HepG2 (cell line): ENCODE results near the gene LDLRAD3. TPM values are rescaled to one million over a fixed set of nuclear protein-coding genes. Genes with fewer than 3 reads are reported as not detected.

Experiments
- ATAC-seq: fragments of 200-7000 bp; cut with Tn5 transposase; 3 replicates; pipeline ENCODE4 v1.9.1; 2020; ENCODE audit warnings: mild to moderate bottlenecking, moderate library complexity
- BruUV-seq: library from RNA; stranded (reverse); fragments of 400-500 nt; replicated peaks from 2 replicates; lab custom pipeline; 2021; lab: Mats Ljungman, UMichigan
- CTCF ChIA-PET: fragments of 300-600 bp; formaldehyde crosslinking; extraction: SDS; loops from one replicate; lab custom pipeline; 2021; ENCODE audit warnings: low total read pairs, inconsistent platforms, low intra/inter-chr PET ratio; lab: Yijun Ruan, JAX
- POLR2A ChIA-PET: fragments of 350-600 bp; sonication (Branson Sonifier 250); formaldehyde crosslinking; loops from one replicate; lab custom pipeline; 2020; ENCODE audit warnings: antibody characterized with exemption, inconsistent platforms; lab: Yijun Ruan, JAX
- DNase-seq: peaks from one replicate; pipeline ENCODE4 v3.0.0-alpha.2; 2015; ENCODE audit warnings: low spot score
- FAIRE-seq: peaks from 3 replicates; lab custom pipeline; 2011; peaks lifted over from hg19 to GRCh38; lab: Jason Lieb, UNC
- H2AFZ ChIP-seq: one replicate; pipeline ENCODE4 v1.6.1; 2011; ENCODE audit warnings: low read length, inconsistent platforms
- H3K27ac ChIP-seq: fragments of 300-600 bp; 3 replicates; pipeline ENCODE4 v1.8.0; 2011; ENCODE audit warnings: mixed run types, mild to moderate bottlenecking, mixed read lengths, low read length, inconsistent platforms; ENCODE audit not compliant: insufficient read depth; ENCODE audit errors: extremely low read length
- H3K27me3 ChIP-seq, 2 experiments: fragments of 200-600 bp in 1 of 2; 2 replicates in 1 of 2; 3 replicates in 1 of 2; pipeline versions ENCODE4 v1.6.0 to v1.8.0; 2011; ENCODE audit warnings: low read length in 2 of 2, mild to moderate bottlenecking in 2 of 2, moderate library complexity in 2 of 2, inconsistent platforms in 1 of 2; ENCODE audit not compliant: insufficient read depth in 2 of 2, control insufficient read depth in 1 of 2
- H3K36me3 ChIP-seq, 2 experiments: fragments of 200-600 bp in 1 of 2; replicated peaks in 1 of 2; 2 replicates in 1 of 2; 3 replicates in 1 of 2; pipeline versions ENCODE4 v1.5.1 to v1.8.0; 2011; ENCODE audit warnings: low read length in 2 of 2, inconsistent platforms in 1 of 2; ENCODE audit not compliant: insufficient read depth in 2 of 2, control insufficient read depth in 1 of 2
- H3K4me1 ChIP-seq: 2 replicates; pipeline ENCODE4 v1.5.1; 2012; ENCODE audit warnings: low read length, inconsistent platforms; ENCODE audit not compliant: insufficient read depth
- H3K4me2 ChIP-seq: 2 replicates; pipeline ENCODE4 v1.6.0; 2011; ENCODE audit warnings: low read depth, low read length, inconsistent platforms
- H3K4me3 ChIP-seq, 3 experiments: fragments of 200-600 bp in 1 of 3; sonication (generic), shearing (Covaris generic) in 1 of 3; replicated peaks in 1 of 3; 2 replicates each; pipeline ENCODE4 v1.5.1; 2011 to 2016; ENCODE audit warnings: low read length in 3 of 3, inconsistent platforms in 2 of 3, low read depth in 2 of 3, mild to moderate bottlenecking in 2 of 3, control low read depth in 1 of 3, mixed read lengths in 1 of 3; ENCODE audit not compliant: insufficient read depth in 1 of 3
- H3K79me2 ChIP-seq: one replicate; pipeline ENCODE4 v1.6.1; 2011; ENCODE audit warnings: low read length, inconsistent platforms; ENCODE audit not compliant: insufficient read depth
- H3K9ac ChIP-seq: 2 replicates; pipeline ENCODE4 v1.6.0; 2011; ENCODE audit warnings: mild to moderate bottlenecking, low read depth, low read length, inconsistent platforms; ENCODE audit not compliant: insufficient read depth
- H3K9me3 ChIP-seq: 2 replicates; pipeline ENCODE4 v1.5.1; 2012; ENCODE audit warnings: mild to moderate bottlenecking, low read length
- H4K20me1 ChIP-seq: 2 replicates; pipeline ENCODE4 v1.6.0; 2011; ENCODE audit warnings: inconsistent platforms, mild to moderate bottlenecking, low read length, moderate library complexity; ENCODE audit not compliant: insufficient read depth
- CCDC6 ChIP-seq: sonication (generic); formaldehyde crosslinking; IDR thresholded peaks from 2 replicates; pipeline ENCODE4 v1.8.1; 2022; ENCODE audit warnings: mild to moderate bottlenecking, missing genetic modification reagents, moderate library complexity
- CEBPB ChIP-seq: IDR thresholded peaks from 2 replicates; pipeline ENCODE4 v1.6.1; 2011; ENCODE audit warnings: low read depth, low read length, improper control_type of control experiment, borderline replicate concordance
- FOXK1 ChIP-seq: sonication (generic); formaldehyde crosslinking; IDR thresholded peaks from 2 replicates; pipeline ENCODE4 v1.4.0; 2020; ENCODE audit warnings: low read depth, missing genetic modification reagents, borderline replicate concordance
- HNF4A ChIP-seq: sonication (generic); formaldehyde crosslinking; IDR thresholded peaks from 2 replicates; pipeline ENCODE4 v1.4.0; 2020; ENCODE audit warnings: missing genetic modification reagents
- JUND ChIP-seq: sonication (generic); formaldehyde crosslinking; IDR thresholded peaks from 2 replicates; pipeline ENCODE4 v1.8.0; 2022; ENCODE audit warnings: mild to moderate bottlenecking, missing genetic modification reagents
- KLF16 ChIP-seq, 2 experiments: sonication (generic) in 1 of 2; formaldehyde crosslinking in 1 of 2; IDR thresholded peaks; 2 replicates each; pipeline versions ENCODE4 v1.6.1 to v1.8.0; 2016 to 2023; ENCODE audit warnings: missing genetic modification reagents in 2 of 2, missing compliant biosample characterization in 1 of 2
- LCORL ChIP-seq, 2 experiments: fragments of 450-650 bp in 1 of 2; sonication (generic) in 1 of 2; formaldehyde crosslinking in 1 of 2; IDR thresholded peaks; 2 replicates each; pipeline versions ENCODE4 v1.5.0 to v1.6.1; 2017 to 2020; ENCODE audit warnings: antibody characterized with exemption in 1 of 2, missing genetic modification reagents in 1 of 2
- MYC ChIP-seq: sonication (generic); formaldehyde crosslinking; IDR thresholded peaks from 2 replicates; pipeline ENCODE4 v1.9.0; 2021; ENCODE audit warnings: missing genetic modification reagents, borderline replicate concordance
- NFYC ChIP-seq: IDR thresholded peaks from 2 replicates; pipeline ENCODE4 v1.6.1; 2016; ENCODE audit warnings: missing genetic modification reagents, missing compliant biosample characterization
- REPIN1 ChIP-seq: sonication (generic); formaldehyde crosslinking; IDR thresholded peaks from 2 replicates; pipeline ENCODE4 v1.8.0; 2022; ENCODE audit warnings: missing genetic modification reagents, low read depth, mild to moderate bottlenecking, borderline replicate concordance
- RXRB ChIP-seq: IDR thresholded peaks from 2 replicates; pipeline ENCODE4 v1.6.1; 2016; ENCODE audit warnings: borderline replicate concordance, missing genetic modification reagents, missing compliant biosample characterization
- SAP130 ChIP-seq: IDR thresholded peaks from 2 replicates; pipeline ENCODE4 v1.6.1; 2016; ENCODE audit warnings: low read depth
- SKI ChIP-seq: fragments of 450-650 bp; IDR thresholded peaks from one replicate; pipeline ENCODE4 v1.6.1; 2018; ENCODE audit warnings: mild to moderate bottlenecking; ENCODE audit not compliant: partially characterized antibody
- SMAD3 ChIP-seq: sonication (generic); formaldehyde crosslinking; IDR thresholded peaks from 2 replicates; pipeline ENCODE4 v1.4.0; 2020; ENCODE audit warnings: missing genetic modification reagents
- SMARCE1 ChIP-seq: fragments of 450-650 bp; IDR thresholded peaks from 2 replicates; pipeline ENCODE4 v1.6.1; 2017; ENCODE audit warnings: borderline replicate concordance
- SOX13 ChIP-seq, 3 experiments: fragments of 450-650 bp in 1 of 3; sonication (generic) in 1 of 3; formaldehyde crosslinking in 1 of 3; IDR thresholded peaks in 2 of 3; conservative IDR thresholded peaks in 1 of 3; 2 replicates each; pipeline versions ENCODE4 v1.5.0 to v1.6.1; 2016 to 2020; ENCODE audit warnings: antibody characterized with exemption in 1 of 3, mild to moderate bottlenecking in 1 of 3, missing compliant biosample characterization in 1 of 3, missing genetic modification reagents in 1 of 3, moderate library complexity in 1 of 3
- THAP11 ChIP-seq: IDR thresholded peaks from 2 replicates; pipeline ENCODE4 v1.6.1; 2016; ENCODE audit warnings: missing biosample characterization, missing genetic modification reagents
- TSC22D2 ChIP-seq: sonication (generic); formaldehyde crosslinking; IDR thresholded peaks from 2 replicates; pipeline ENCODE4 v1.5.1; 2020; ENCODE audit warnings: missing genetic modification reagents, mild to moderate bottlenecking, borderline replicate concordance
- ZBTB43 ChIP-seq: sonication (generic); formaldehyde crosslinking; conservative IDR thresholded peaks from 2 replicates; pipeline ENCODE4 v1.4.0; 2020; ENCODE audit warnings: missing genetic modification reagents
- ZNF281 ChIP-seq: sonication (generic); formaldehyde crosslinking; IDR thresholded peaks from 2 replicates; pipeline ENCODE4 v1.4.0; 2020; ENCODE audit warnings: missing genetic modification reagents, borderline replicate concordance
- WGBS: methylation state at CpG from one replicate; pipeline ENCODE4 v1.1.6; 2017; ENCODE audit warnings: low lambda C conversion rate; 5-methylcytosine and 5-hydroxymethylcytosine counted together
- in situ Hi-C: cut with HindIII; loops from 2 replicates; pipeline ENCODE4 v1.10.0; 2017; ENCODE audit warnings: low pct_unique_long_range_greater_than_20kb; ENCODE audit not compliant: extremely low pct_ligation_motif_present
- intact Hi-C: fragments of 100-400 bp; cut with micrococcal nuclease; formaldehyde crosslinking; loops from one replicate; pipeline ENCODE4 v1.10.0; 2022; ENCODE audit not compliant: unreplicated experiment
- polyA plus RNA-seq, 8 experiments: library from polyadenylated mRNA; depleted of rRNA in 3 of 8; stranded (reverse) in 7 of 8; unstranded in 1 of 8; fragments of >200 nt; fragmentation: Illumina TruSeq in 4 of 8; extraction: Trizol in 4 of 8; gene quantifications; 2 replicates each; pipeline versions ENCODE4 v1.2.1 to v1.2.3, GENCODE V29; 2011 to 2016; ENCODE audit warnings: low read depth in 4 of 8, missing spikeins in 1 of 8, mixed read lengths in 1 of 8; ENCODE audit not compliant: insufficient read depth in 1 of 8
- total RNA-seq, 5 experiments: library from RNA; depleted of rRNA; stranded (reverse); fragments of >200 nt; fragmentation: Illumina TruSeq; extraction: Trizol; gene quantifications; 2 replicates each; pipeline ENCODE4 v1.2.3, GENCODE V29; 2016; ENCODE audit warnings: low read depth in 1 of 5

Gene LDLRAD3
- total and polyA plus RNA-seq, 2 of the 13 experiments (the other 11 are each of a cell fraction or from before 2014, with no cell fraction given): 0.50 to 0.60 TPM

- Histone ChIP-seq H3K36me3 (no peaks in the 10 kb centered on the region), H3K79me2 (no peaks in the 10 kb centered on the region), H3K4me2 (0 out of 2 replicates have a peak overlapping the region, but pooled peaks have one; percentile 14), H2AFZ (no peak overlapping the region), H4K20me1 (no peaks in the 10 kb centered on the region), H3K27me3 (peaks cover 0 to 9% of the 10 kb centered on the region in 2 experiments; a peak in 1 of 5 replicates), H3K4me3 (no peak overlapping the region), H3K9me3 (no peaks in the 10 kb centered on the region), H3K9ac (no peak overlapping the region), H3K27ac (no peak overlapping the region), H3K4me1 (no peaks in the 10 kb centered on the region)
- ChIA-PET POLR2A (no interaction called here), CTCF (no interaction called here)
- FAIRE-seq (peak; percentile 56), DNase-seq (peak; percentile 41), ATAC-seq (peak; percentile 94)
- in situ Hi-C loops: no loop called here
- no TSS peak for BruUV-seq
- 9% methylated on average over 9 of the region's 10 CpGs for WGBS
- intact Hi-C loops: no loop called here
- no peak for TF ChIP-seq SKI
- TF ChIP-seq SMAD3 (CRISPR knock-in tag): peak; percentile 72; the same call in 1 of the 2 replicates
- TF ChIP-seq LCORL (IDR thresholded peaks at IDR 0.05): no peak
- no peak for TF ChIP-seq LCORL (CRISPR knock-in tag; IDR thresholded peaks at IDR 0.05)
- TF ChIP-seq REPIN1: 0 out of 2 replicates have a peak, but pooled peaks have one; percentile 37
- TF ChIP-seq KLF16 (CRISPR knock-in tag; IDR thresholded peaks at IDR 0.05): peak in 1 of 2 experiments; percentile 76; a peak in 1 of 4 replicates
- 0 out of 2 replicates have a peak, but pooled peaks have one; percentile 29 for TF ChIP-seq CCDC6 (CRISPR knock-in tag)
- TF ChIP-seq ZNF281 (CRISPR knock-in tag): no peak
- TF ChIP-seq JUND (CRISPR knock-in tag): peak; percentile 28; the same call in 1 of the 2 replicates
- TF ChIP-seq RXRB (CRISPR knock-in tag): 0 out of 2 replicates have a peak, but pooled peaks have one; percentile 27
- TF ChIP-seq SOX13 (IDR thresholded peaks at IDR 0.05): no peak
- peak in 1 of 2 experiments; percentile 35; a peak in 1 of 4 replicates for TF ChIP-seq SOX13 (CRISPR knock-in tag; conservative IDR thresholded peaks at IDR 0.05 in 1 of 2, IDR thresholded peaks at IDR 0.05 in 1 of 2)
- 0 out of 2 replicates have a peak, but pooled peaks have one; percentile 30 for TF ChIP-seq TSC22D2
- TF ChIP-seq SMARCE1: no peak
- TF ChIP-seq THAP11 (CRISPR knock-in tag): peak; percentile 56; the same call in 1 of the 2 replicates
- TF ChIP-seq HNF4A: peak; percentile 41; the same call in 1 of the 2 replicates
- 0 out of 2 replicates have a peak, but pooled peaks have one; percentile 28 for TF ChIP-seq ZBTB43 (CRISPR knock-in tag)
- peak; percentile 21; the same call in 1 of the 2 replicates for TF ChIP-seq SAP130 (CRISPR knock-in tag)
- no peak for TF ChIP-seq NFYC (CRISPR knock-in tag)
- TF ChIP-seq CEBPB: peak; percentile 99
- peak; percentile 44; the same call in 1 of the 2 replicates for TF ChIP-seq FOXK1 (CRISPR knock-in tag)
- TF ChIP-seq MYC (CRISPR knock-in tag): peak; percentile 27; the same call in 1 of the 2 replicates
These were observed 16.2 kb upstream of the LDLRAD3 start for GRCh38 chr11:35927682-35928081.
